HG02840 (cell line): ENCODE data around the gene SIK3.

ENCODE experiments used
- ATAC-seq: cut with Tn5 transposase; IDR thresholded peaks from one replicate; pipeline ENCODE4 v1.9.1; 2021; ENCODE audit warnings: mild to moderate bottlenecking, moderate library complexity, moderate number of reproducible peaks; ENCODE audit not compliant: unreplicated experiment, low FRiP score

The SIK3 gene

GRCh38 chr11:116935514-116935913, 162.7 kb downstream of the SIK3 start:
- ATAC-seq, result no peak

- no peak for ATAC-seq
Measured at GRCh38 chr11:116935089-116935488, 163.1 kb downstream of the SIK3 start.

GRCh38 chr11:116933961-116934360, 164.3 kb downstream of the SIK3 start:
- ATAC-seq, result no peak

- no peak for ATAC-seq
Measured at GRCh38 chr11:116932181-116932580, 166.0 kb downstream of the SIK3 start.

- no peak for ATAC-seq
Measured at GRCh38 chr11:116931206-116931953, 166.8 kb downstream of the SIK3 start.

- ATAC-seq, result no peak
Measured at GRCh38 chr11:116930586-116930985, 167.6 kb downstream of the SIK3 start.

- no peak for ATAC-seq
Measured at GRCh38 chr11:116930177-116930576, 168.1 kb downstream of the SIK3 start.

GRCh38 chr11:116929414-116930090, 168.7 kb downstream of the SIK3 start:
- ATAC-seq, result no peak

- no peak for ATAC-seq
Measured at GRCh38 chr11:116928845-116929244, 169.4 kb downstream of the SIK3 start.

- peak; percentile 58 for ATAC-seq
Measured at GRCh38 chr11:116928102-116928777, 170.0 kb downstream of the SIK3 start.

- ATAC-seq, result no peak
Measured at GRCh38 chr11:116927163-116927974, 170.9 kb downstream of the SIK3 start.

- ATAC-seq, result no peak
Measured at GRCh38 chr11:116925050-116925449, 173.2 kb downstream of the SIK3 start.

GRCh38 chr11:116918925-116919655, 179.1 kb downstream of the SIK3 start:
- no peak for ATAC-seq

- ATAC-seq, result no peak
Measured at GRCh38 chr11:116917632-116918031, 180.6 kb downstream of the SIK3 start.

- no peak for ATAC-seq
Measured at GRCh38 chr11:116916886-116917285, 181.3 kb downstream of the SIK3 start.

GRCh38 chr11:116916052-116916451, 182.2 kb downstream of the SIK3 start:
- ATAC-seq, result no peak

- no peak for ATAC-seq
Measured at GRCh38 chr11:116913000-116913399, 185.2 kb downstream of the SIK3 start.

GRCh38 chr11:116911976-116912734, 186.1 kb downstream of the SIK3 start:
- no peak for ATAC-seq

GRCh38 chr11:116910847-116911246, 187.4 kb downstream of the SIK3 start:
- no peak for ATAC-seq
